A549 (cell line): ENCODE results near the gene RCBTB2. TPM values are rescaled to one million over a fixed set of nuclear protein-coding genes. Genes with fewer than 3 reads are reported as not detected.
"Not testable (repeated sequence)": the region's sequence is repeated elsewhere in the genome, so short reads cannot be mapped to it uniquely, and the experiment has no call there.

Source experiments
- ATAC-seq, 2 experiments: fragments of 200-7000 bp in 1 of 2; fragments of >200 bp in 1 of 2; cut with Nextera tagmentation in 1 of 2; cut with Tn5 transposase in 1 of 2; 3 replicates each; pipeline versions ENCODE4 v1.8.0 to v1.9.1; 2018 to 2020; ENCODE audit warnings: mild to moderate bottlenecking in 1 of 2, moderate library complexity in 1 of 2
- CTCF ChIA-PET: fragments of 300-600 bp; sonication (Branson Sonifier 250); formaldehyde crosslinking; extraction: SDS; loops from one replicate; lab custom pipeline; 2021; ENCODE audit warnings: antibody characterized with exemption, inconsistent platforms; lab: Yijun Ruan, JAX
- POLR2A ChIA-PET: fragments of 350-600 bp; formaldehyde crosslinking; extraction: SDS; loops from one replicate; lab custom pipeline; 2021; ENCODE audit warnings: antibody characterized with exemption, inconsistent platforms; lab: Yijun Ruan, JAX
- DNase-seq, 2 experiments: peaks; one replicate each; pipeline versions ENCODE4 v3.0.0 to v3.0.0-alpha.2; 2011 to 2016; ENCODE audit warnings: low read depth in 1 of 2, low spot score in 1 of 2
- FAIRE-seq: peaks from 2 replicates; lab custom pipeline; 2011; peaks lifted over from hg19 to GRCh38; lab: Jason Lieb, UNC
- H3K27ac ChIP-seq, 2 experiments: fragments of >200 bp; sonication (Bioruptor Twin); formaldehyde crosslinking; 3 replicates each; pipeline ENCODE4 v1.5.1; 2016 to 2017
- H3K4me1 ChIP-seq: fragments of >200 bp; sonication (Bioruptor Twin); formaldehyde crosslinking; 3 replicates; pipeline ENCODE4 v1.6.1; 2016
- H3K4me2 ChIP-seq: fragments of >200 bp; sonication (Bioruptor Twin); formaldehyde crosslinking; 3 replicates; pipeline ENCODE4 v1.6.1; 2016
- H3K4me3 ChIP-seq: fragments of >200 bp; sonication (Bioruptor Twin); formaldehyde crosslinking; 3 replicates; pipeline ENCODE4 v1.5.1; 2016
- H3K9me3 ChIP-seq: fragments of >200 bp; sonication (Bioruptor Twin); formaldehyde crosslinking; 3 replicates; pipeline ENCODE4 v1.6.1; 2016
- ATOH8 ChIP-seq: fragments of 250-450 bp; sonication (Bioruptor Pico); IDR thresholded peaks from 2 replicates; pipeline ENCODE4 v1.5.0; 2020; ENCODE audit warnings: low read depth, mild to moderate bottlenecking, moderate library complexity
- CBX2 ChIP-seq: fragments of 200-600 bp; sonication (generic); IDR thresholded peaks from 2 replicates; pipeline ENCODE4 v1.6.1; 2016; ENCODE audit warnings: low read depth, mild to moderate bottlenecking, borderline replicate concordance
- CBX8 ChIP-seq: fragments of 200-600 bp; sonication (generic); IDR thresholded peaks from 2 replicates; pipeline ENCODE4 v1.6.1; 2016
- CHD2 ChIP-seq: fragments of 150-350 bp; IDR thresholded peaks from 2 replicates; pipeline ENCODE4 v1.6.1; 2014; ENCODE audit warnings: low read length; ENCODE audit not compliant: partially characterized antibody
- CTCF ChIP-seq: fragments of >200 bp; sonication (Bioruptor Twin); formaldehyde crosslinking; IDR thresholded peaks from 3 replicates; pipeline ENCODE4 v1.5.1; 2016
- E2F6 ChIP-seq: IDR thresholded peaks from 2 replicates; pipeline ENCODE4 v1.6.1; 2012; ENCODE audit warnings: low read depth, borderline replicate concordance
- EHMT2 ChIP-seq: fragments of 200-600 bp; sonication (generic); IDR thresholded peaks from 2 replicates; pipeline ENCODE4 v1.6.1; 2016; ENCODE audit warnings: antibody characterized with exemption, low read depth, mild to moderate bottlenecking, moderate library complexity
- GATA3 ChIP-seq: IDR thresholded peaks from 2 replicates; pipeline ENCODE4 v1.6.1; 2012; ENCODE audit warnings: borderline replicate concordance
- HEYL ChIP-seq: fragments of 250-450 bp; sonication (Bioruptor Pico); IDR thresholded peaks from 2 replicates; pipeline ENCODE4 v1.8.0; 2021; ENCODE audit warnings: mild to moderate bottlenecking, moderate library complexity
- HOXB5 ChIP-seq: fragments of 250-450 bp; sonication (Bioruptor Pico); IDR thresholded peaks from 2 replicates; pipeline ENCODE4 v1.5.0; 2020; ENCODE audit warnings: mild to moderate bottlenecking, moderate library complexity
- JUNB ChIP-seq: fragments of >200 bp; sonication (Bioruptor Twin); formaldehyde crosslinking; IDR thresholded peaks from 2 replicates; pipeline ENCODE4 v1.6.1; 2016
- MAFK ChIP-seq: fragments of 450-650 bp; IDR thresholded peaks from 2 replicates; pipeline ENCODE4 v1.6.1; 2014; ENCODE audit not compliant: partially characterized antibody
- MYC ChIP-seq: IDR thresholded peaks from 2 replicates; pipeline ENCODE4 v1.6.1; 2012; ENCODE audit warnings: mild to moderate bottlenecking, inconsistent platforms, low read length, improper control_type of control experiment, borderline replicate concordance
- RAD21 ChIP-seq, 2 experiments: fragments of >200 bp in 1 of 2; sonication (Bioruptor Twin) in 1 of 2; formaldehyde crosslinking in 1 of 2; IDR thresholded peaks in 1 of 2; conservative IDR thresholded peaks in 1 of 2; 2 replicates in 1 of 2; 3 replicates in 1 of 2; pipeline ENCODE4 v1.6.1; 2012 to 2018; ENCODE audit warnings: inconsistent platforms in 1 of 2
- RFX5 ChIP-seq: fragments of 450-650 bp; IDR thresholded peaks from 2 replicates; pipeline ENCODE4 v1.7.1; 2014; ENCODE audit warnings: antibody characterized with exemption, mild to moderate bottlenecking, moderate library complexity
- SMC3 ChIP-seq: fragments of >200 bp; sonication (Bioruptor Twin); formaldehyde crosslinking; IDR thresholded peaks from 3 replicates; pipeline ENCODE4 v1.6.1; 2018; ENCODE audit warnings: inconsistent platforms
- ZFP36 ChIP-seq: fragments of 450-650 bp; IDR thresholded peaks from 2 replicates; pipeline ENCODE4 v1.6.1; 2014; ENCODE audit warnings: borderline replicate concordance; ENCODE audit not compliant: partially characterized antibody
- ZNF302 ChIP-seq: fragments of 250-450 bp; sonication (Bioruptor Pico); IDR thresholded peaks from 2 replicates; pipeline ENCODE4 v1.9.0; 2021; ENCODE audit warnings: inconsistent platforms, mild to moderate bottlenecking, moderate library complexity
- WGBS: methylation state at CpG from one replicate; pipeline ENCODE4 v1.1.6; 2017; ENCODE audit errors: missing lambda C conversion rate; 5-methylcytosine and 5-hydroxymethylcytosine counted together
- polyA plus RNA-seq, 4 experiments: library from polyadenylated mRNA; depleted of rRNA in 3 of 4; stranded (reverse); fragments of >200 nt; fragmentation: RNase III in 1 of 4; extraction: RNeasy Plus Mini Kit Qiagen cat#74134 plus additional on column Dnase treatment in 1 of 4; gene quantifications; 2 replicates in 3 of 4; 3 replicates in 1 of 4; pipeline ENCODE4 v1.2.3, GENCODE V29; 2011 to 2017
- TF ChIP-seq, protein P1 (sequence below): fragments of >200 bp; sonication (Bioruptor Twin); formaldehyde crosslinking; IDR thresholded peaks from 2 replicates; pipeline ENCODE4 v1.6.1; 2016
- TF ChIP-seq, protein P2 (sequence below): fragments of 150-350 bp; IDR thresholded peaks from 2 replicates; pipeline ENCODE4 v1.6.1; 2014; ENCODE audit warnings: low read depth, mild to moderate bottlenecking, low read length
- TF ChIP-seq, protein P3 (sequence below): fragments of >200 bp; sonication (Bioruptor Twin); formaldehyde crosslinking; IDR thresholded peaks from 3 replicates; pipeline ENCODE4 v1.6.1; 2016

The RCBTB2 gene
- polyA plus RNA-seq, 2 of the 4 experiments (the other 2 are of a cell fraction) = 1.1 to 2.0 TPM

DNA sequence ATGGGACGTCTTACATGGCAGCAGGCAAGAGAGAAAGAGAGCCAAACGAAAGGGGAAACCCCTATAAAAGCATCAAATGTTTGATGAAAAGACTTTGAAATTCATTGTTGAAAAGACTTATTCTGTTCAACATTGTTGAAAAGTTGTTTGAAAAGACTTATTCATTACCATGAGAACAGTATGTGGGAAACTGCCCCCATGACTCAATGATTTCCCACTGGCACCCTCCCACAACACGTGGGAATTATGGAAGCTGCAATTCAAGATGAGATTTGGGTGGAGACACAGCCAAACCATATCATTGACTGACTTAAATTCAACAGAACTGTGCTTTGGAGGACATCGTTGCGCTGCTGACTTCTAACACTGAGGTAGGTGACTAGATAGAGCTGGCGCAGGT lies 48.0 kb upstream of the RCBTB2 start:
- POLR2A ChIA-PET = interaction anchor here (0.9 kb wide), 1 partner anchor 543 kb away, joined by 7 read pairs; the partner anchor contains the start of gene NUDT15
- no peak for TF ChIP-seq E2F6
- TF ChIP-seq CHD2 = no peak
- TF ChIP-seq, all 56 proteins: peak for 0

DNA sequence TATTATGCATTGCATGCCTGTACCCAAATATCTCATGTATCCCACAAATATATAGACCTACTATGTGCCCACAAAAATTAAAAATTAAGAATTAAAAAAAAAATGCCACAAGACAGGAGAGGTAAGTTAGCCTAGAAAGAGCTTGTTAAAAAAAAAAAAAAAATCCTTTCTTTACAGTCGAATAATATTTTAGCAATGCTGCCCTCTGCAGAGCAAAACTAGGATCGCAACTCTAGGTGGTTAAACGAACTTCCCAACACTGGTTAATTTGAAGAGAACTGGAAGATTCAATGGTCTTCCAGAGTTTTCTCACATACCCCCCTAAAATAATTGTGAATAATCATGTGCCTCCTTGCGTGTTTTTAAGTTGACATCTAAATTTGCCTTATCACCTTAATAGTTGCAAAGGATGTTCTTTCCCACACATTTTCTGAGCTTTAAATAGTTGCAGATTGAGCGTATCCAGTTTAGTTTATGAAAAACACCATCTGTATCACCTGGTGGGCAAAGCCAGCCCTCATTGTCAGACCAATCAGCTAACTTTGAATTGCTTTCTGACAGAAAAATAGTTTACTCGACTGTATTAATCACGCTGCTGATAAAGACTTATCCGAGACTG lies 47.4 kb upstream of the RCBTB2 start:
- Histone ChIP-seq H3K9me3 (no peaks in the 10 kb centered on the region), H3K27ac (no peak overlapping the region), H3K4me2 (no peak overlapping the region), H3K4me1 (no peaks in the 10 kb centered on the region), H3K4me3 (no peak overlapping the region)
- ChIA-PET POLR2A (interaction anchor here (0.9 to 1.4 kb wide), 5 partner anchors 48 to 543 kb away, joined by 3 to 11 read pairs (median 5); partner anchors contain the start of genes ITM2B, MED4 and NUDT15), CTCF (interaction anchor here (0.6 to 4.9 kb wide), 30 partner anchors 11 to 1037 kb away, joined by 3 to 56 read pairs (median 3); partner anchors contain the start of genes MED4 and NUDT15)
- ATAC-seq = peak; percentile 47 to 67; a peak in 4 of 6 replicates
- TF ChIP-seq SMC3 (peak; percentile 75), MYC (no peak), CBX2 (no peak), CTCF (peak; percentile 60), RAD21 (conservative IDR thresholded peaks at IDR 0.05 in 1 of 2, IDR thresholded peaks at IDR 0.05 in 1 of 2) (peak; percentile 75 to 78), RFX5 (no peak)
- TF ChIP-seq, protein P1, sequence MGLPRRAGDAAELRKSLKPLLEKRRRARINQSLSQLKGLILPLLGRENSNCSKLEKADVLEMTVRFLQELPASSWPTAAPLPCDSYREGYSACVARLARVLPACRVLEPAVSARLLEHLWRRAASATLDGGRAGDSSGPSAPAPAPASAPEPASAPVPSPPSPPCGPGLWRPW = no peak
- FAIRE-seq = no peak
- peak; percentile 26 to 38 for DNase-seq
- WGBS = 37% methylated on average over 8 of the region's 8 CpGs

More for the DNA sequence above, 48.0 kb upstream of the RCBTB2 start:
- CTCF ChIA-PET = interaction anchor here (0.6 to 4.9 kb wide), 16 partner anchors 11 to 543 kb away, joined by 3 to 56 read pairs (median 4); partner anchors contain the start of gene NUDT15
- no peaks in the 10 kb centered on the region for H3K4me1 ChIP-seq
- 47% methylated on average over 6 of the region's 6 CpGs for WGBS
- ATAC-seq (no peak), DNase-seq (no peak), FAIRE-seq (no peak)
- H3K4me3 ChIP-seq = no peak overlapping the region
- no peaks in the 10 kb centered on the region for H3K9me3 ChIP-seq
- H3K4me2 ChIP-seq = no peak overlapping the region
- no peak overlapping the region for H3K27ac ChIP-seq

DNA sequence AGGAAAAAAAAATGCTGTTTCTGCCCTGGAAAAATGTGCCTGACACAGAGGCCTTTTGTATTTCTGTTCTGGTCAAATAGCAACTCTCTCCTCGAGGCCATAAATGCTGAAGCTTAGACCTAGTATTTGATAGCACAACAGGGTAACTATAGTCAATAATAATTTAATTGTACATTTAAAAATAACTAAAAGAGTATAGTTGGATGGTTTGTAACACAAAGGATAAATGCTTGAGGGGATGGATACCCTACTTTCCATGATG lies 47.0 kb upstream of the RCBTB2 start:
- WGBS = 89% methylated on average over 1 of the region's 1 CpG
- H3K27ac ChIP-seq, H3K4me3 ChIP-seq, ATAC-seq, H3K4me1 ChIP-seq, H3K9me3 ChIP-seq, FAIRE-seq, DNase-seq, H3K4me2 ChIP-seq: not testable (repeated sequence)
- ChIA-PET POLR2A (interaction anchor here (1.0 to 1.4 kb wide), 4 partner anchors 47 to 485 kb away, joined by 3 to 11 read pairs (median 5); partner anchors contain the start of genes ITM2B and MED4), CTCF (interaction anchor here (0.6 to 4.9 kb wide), 31 partner anchors 10 to 542 kb away, joined by 3 to 56 read pairs (median 3); partner anchors contain the start of genes MED4 and NUDT15)

- Histone ChIP-seq H3K9me3 (no peaks in the 10 kb centered on the region), H3K4me1 (no peaks in the 10 kb centered on the region), H3K4me3 (no peak overlapping the region), H3K4me2 (no peak overlapping the region), H3K27ac (no peak overlapping the region)
- WGBS = 71% methylated on average over 7 of the region's 7 CpGs
- ChIA-PET POLR2A (interaction anchor here (1.0 to 1.4 kb wide), 4 partner anchors 47 to 484 kb away, joined by 3 to 11 read pairs (median 5); partner anchors contain the start of genes ITM2B and MED4), CTCF (interaction anchor here (0.6 to 4.9 kb wide), 28 partner anchors 10 to 541 kb away, joined by 3 to 56 read pairs (median 3); partner anchors contain the start of genes MED4 and NUDT15)
- ATAC-seq = no peak
- no peak for DNase-seq
- FAIRE-seq = no peak
- TF ChIP-seq GATA3 (no peak), CBX8 (no peak), HOXB5 (CRISPR knock-in tag) (no peak), HEYL (CRISPR knock-in tag) (no peak), ZFP36 (no peak), ZNF302 (no peak), EHMT2 (no peak), JUNB (no peak), ATOH8 (CRISPR knock-in tag) (no peak), SMC3 (no peak), MAFK (no peak)
- TF ChIP-seq, protein P2, sequence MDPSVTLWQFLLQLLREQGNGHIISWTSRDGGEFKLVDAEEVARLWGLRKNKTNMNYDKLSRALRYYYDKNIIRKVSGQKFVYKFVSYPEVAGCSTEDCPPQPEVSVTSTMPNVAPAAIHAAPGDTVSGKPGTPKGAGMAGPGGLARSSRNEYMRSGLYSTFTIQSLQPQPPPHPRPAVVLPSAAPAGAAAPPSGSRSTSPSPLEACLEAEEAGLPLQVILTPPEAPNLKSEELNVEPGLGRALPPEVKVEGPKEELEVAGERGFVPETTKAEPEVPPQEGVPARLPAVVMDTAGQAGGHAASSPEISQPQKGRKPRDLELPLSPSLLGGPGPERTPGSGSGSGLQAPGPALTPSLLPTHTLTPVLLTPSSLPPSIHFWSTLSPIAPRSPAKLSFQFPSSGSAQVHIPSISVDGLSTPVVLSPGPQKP = no peak
- TF ChIP-seq, protein P3, sequence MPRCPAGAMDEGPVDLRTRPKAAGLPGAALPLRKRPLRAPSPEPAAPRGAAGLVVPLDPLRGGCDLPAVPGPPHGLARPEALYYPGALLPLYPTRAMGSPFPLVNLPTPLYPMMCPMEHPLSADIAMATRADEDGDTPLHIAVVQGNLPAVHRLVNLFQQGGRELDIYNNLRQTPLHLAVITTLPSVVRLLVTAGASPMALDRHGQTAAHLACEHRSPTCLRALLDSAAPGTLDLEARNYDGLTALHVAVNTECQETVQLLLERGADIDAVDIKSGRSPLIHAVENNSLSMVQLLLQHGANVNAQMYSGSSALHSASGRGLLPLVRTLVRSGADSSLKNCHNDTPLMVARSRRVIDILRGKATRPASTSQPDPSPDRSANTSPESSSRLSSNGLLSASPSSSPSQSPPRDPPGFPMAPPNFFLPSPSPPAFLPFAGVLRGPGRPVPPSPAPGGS = no peak
Measured at GRCh38 chr13:48579165-48579918, 46.5 kb upstream of the RCBTB2 start.
